Epithelial cell of prostate (primary cell): ENCODE measurements around the gene C2CD5.
"Not testable (repeated sequence)": the region's sequence is repeated elsewhere in the genome, so short reads cannot be mapped to it uniquely, and the experiment has no call there.

Experiments
- DNase-seq: peaks from one replicate; pipeline ENCODE4 v3.0.0-alpha.2; 2011; ENCODE audit warnings: low read depth, low spot score
- H3K27ac ChIP-seq: fragments of 450-650 bp; 2 replicates; pipeline ENCODE4 v1.5.1; 2017; ENCODE audit warnings: mild to moderate bottlenecking

C2CD5 gene

GRCh38 chr12:22487683-22488082 is 56.7 kb downstream of the C2CD5 start:
- not testable (repeated sequence) for DNase-seq, H3K27ac ChIP-seq

DNA sequence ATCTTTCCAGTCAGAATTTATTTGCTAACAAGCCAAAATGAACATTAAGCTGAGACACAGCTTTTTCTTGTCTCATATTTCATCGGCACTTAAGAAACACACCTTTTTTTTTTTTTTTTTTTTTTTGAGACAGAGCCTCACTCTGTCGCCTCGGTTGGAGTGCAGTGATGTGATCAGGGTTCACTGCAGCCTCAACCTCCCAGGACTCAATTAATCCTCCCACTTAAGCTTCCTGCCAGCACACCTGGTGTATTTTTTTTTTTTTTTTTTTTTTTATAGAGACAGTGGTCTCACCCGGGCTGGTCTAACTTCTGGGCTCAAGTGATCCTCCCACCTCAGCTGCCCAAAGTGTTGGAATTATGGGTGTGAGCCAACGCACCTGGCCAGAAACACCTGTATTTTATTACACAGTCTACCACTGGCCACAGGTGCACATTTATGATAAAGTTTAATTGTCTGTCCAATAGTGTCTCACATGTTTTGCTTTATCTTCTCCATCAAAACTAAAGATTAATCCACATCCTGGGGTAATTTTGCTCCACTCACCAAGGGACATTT is 62.7 kb downstream of the C2CD5 start:
- no peak for DNase-seq
- no peak overlapping the region for H3K27ac ChIP-seq

DNA sequence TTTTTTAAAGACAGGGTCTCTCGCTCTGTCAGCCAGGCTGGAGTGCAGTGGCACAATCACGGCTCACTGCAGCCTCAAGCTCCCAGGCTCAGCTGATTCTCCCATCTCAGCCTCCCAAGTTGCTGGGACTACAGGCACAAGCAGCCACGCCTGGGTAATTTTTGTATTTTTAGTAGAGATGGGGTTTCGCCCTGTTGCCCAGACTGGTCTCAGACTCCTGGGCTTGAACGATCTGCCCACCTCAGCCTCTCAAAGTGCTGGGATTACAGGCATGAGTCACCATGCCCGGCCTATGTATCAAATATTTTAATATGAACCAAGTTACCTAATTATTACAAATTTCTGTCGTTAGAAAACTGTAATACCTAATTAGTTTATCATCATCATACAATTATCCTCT is 63.5 kb downstream of the C2CD5 start:
- DNase-seq, H3K27ac ChIP-seq: not testable (repeated sequence)

- DNase-seq, result no peak
- H3K27ac ChIP-seq, result no peak overlapping the region
These were observed 64.3 kb downstream of the C2CD5 start for GRCh38 chr12:22480016-22480415.

- H3K27ac ChIP-seq, result no peak overlapping the region
- DNase-seq, result no peak
These were observed 66.5 kb downstream of the C2CD5 start for GRCh38 chr12:22477894-22478287.

DNA sequence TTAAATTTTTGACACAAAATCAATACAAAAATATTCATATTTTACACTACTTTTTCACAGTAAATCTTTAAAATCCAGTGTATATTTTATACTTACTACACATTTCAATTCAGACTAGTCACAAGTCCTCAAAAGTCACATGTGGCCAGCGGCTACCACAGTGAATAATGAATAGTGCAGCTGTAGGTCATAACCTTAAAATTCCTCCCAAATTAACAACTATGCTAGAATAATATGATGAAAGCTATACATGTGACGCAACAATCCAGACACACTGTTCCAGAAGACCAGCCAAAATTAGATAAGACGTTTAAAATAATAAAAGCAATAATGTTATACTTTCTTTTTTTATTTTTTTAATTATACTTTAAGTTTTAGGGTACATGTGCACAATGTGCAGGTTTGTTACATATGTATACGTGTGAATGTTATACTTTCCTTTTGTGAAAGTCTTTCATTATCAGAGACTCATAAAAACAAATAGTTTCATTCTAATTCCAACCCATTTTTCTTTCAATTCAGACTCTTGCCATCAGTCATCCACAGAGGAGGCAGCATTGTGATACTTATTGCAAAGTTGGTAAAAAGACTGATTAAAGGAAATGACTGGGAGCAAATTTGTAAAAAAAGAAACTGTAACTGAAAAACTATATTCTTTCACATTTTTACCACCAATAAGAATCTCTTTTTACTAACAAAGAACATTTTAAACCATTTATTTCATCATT is 67.0 kb downstream of the C2CD5 start:
- H3K27ac ChIP-seq, result no peak overlapping the region
- DNase-seq, result no peak

DNA sequence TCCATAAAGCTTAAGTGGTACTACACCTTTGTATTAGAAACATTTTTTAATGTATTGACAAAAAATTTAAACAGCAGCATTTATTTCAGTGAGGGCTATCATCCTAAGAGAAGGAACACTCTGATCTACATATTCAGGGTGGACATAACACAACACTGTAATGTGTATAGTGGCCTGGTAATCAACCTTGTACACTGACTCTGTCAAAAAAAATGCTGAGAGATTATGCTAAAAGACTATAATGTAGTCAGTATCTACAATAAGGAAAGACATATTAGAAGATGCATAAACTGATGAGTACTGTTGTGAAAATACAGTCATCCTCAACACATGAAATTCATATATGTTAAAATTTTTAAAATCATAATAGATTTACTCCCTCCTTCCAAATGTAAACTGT is 68.2 kb downstream of the C2CD5 start:
- H3K27ac ChIP-seq, result no peak overlapping the region
- no peak for DNase-seq

DNA sequence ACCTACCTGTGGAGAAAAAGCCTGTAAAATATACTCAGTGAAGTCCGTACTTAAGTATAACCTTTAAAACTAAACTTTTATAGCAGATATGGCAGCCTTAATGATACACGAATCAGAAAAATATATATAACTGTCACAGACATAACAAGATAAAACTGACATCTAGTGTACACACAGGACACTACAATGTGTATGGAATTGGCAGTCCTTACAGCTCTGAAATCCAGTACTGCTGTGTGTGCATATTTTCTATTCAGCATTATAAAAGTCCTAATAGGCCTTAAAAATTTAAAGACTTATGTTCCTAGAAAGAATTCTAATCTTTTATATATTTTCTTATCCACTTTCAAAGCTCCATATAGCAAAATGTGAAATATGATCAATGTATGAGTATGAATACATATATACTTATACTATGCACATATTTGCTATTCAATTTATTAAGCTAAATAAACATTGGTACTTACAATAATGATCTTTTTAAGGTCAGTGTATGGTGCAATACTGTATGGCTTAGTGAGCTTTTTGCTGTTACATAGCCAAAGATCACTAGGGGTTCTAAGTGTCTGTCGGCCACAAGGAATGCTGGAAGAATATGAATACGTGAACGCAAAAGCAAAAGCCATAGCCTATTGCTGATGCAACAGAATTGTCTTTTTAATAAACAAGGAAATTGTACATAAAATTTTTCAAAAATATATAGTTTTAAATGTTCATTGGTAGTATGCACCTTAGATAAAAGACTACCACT is 69.2 kb downstream of the C2CD5 start:
- no peak overlapping the region for H3K27ac ChIP-seq
- no peak for DNase-seq

DNA sequence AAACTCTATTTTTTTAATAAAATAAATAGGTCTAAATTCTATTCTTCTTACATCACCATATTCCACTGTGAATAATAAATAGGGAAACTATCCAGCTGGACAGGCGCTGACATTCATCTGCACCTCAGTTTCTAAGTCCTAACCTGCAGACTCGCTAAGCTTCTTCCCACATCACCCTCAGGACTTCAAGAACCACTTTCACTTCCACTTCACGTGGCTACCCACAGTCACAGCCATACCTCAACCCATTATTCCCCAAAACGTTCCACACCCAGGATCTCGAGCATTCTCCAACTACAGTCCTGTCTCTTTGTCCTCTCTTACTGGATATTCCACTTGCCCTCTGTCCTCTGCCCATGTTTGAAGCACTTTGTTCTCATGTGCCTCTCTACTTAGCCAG is 71.1 kb downstream of the C2CD5 start:
- no peak for DNase-seq

GRCh38 chr12:22467190-22467589 is 77.2 kb downstream of the C2CD5 start:
- DNase-seq, result no peak
- no peak overlapping the region for H3K27ac ChIP-seq

More for the DNA sequence above, 71.1 kb downstream of the C2CD5 start:
- H3K27ac ChIP-seq, result no peak overlapping the region

- no peak for DNase-seq
- no peak overlapping the region for H3K27ac ChIP-seq
These were observed 81.0 kb downstream of the C2CD5 start for GRCh38 chr12:22463306-22463705.

GRCh38 chr12:22461786-22462185 is 82.6 kb downstream of the C2CD5 start:
- no peak overlapping the region for H3K27ac ChIP-seq
- no peak for DNase-seq

- no peak overlapping the region for H3K27ac ChIP-seq
- no peak for DNase-seq
These were observed 84.4 kb downstream of the C2CD5 start for GRCh38 chr12:22459838-22460490.

DNA sequence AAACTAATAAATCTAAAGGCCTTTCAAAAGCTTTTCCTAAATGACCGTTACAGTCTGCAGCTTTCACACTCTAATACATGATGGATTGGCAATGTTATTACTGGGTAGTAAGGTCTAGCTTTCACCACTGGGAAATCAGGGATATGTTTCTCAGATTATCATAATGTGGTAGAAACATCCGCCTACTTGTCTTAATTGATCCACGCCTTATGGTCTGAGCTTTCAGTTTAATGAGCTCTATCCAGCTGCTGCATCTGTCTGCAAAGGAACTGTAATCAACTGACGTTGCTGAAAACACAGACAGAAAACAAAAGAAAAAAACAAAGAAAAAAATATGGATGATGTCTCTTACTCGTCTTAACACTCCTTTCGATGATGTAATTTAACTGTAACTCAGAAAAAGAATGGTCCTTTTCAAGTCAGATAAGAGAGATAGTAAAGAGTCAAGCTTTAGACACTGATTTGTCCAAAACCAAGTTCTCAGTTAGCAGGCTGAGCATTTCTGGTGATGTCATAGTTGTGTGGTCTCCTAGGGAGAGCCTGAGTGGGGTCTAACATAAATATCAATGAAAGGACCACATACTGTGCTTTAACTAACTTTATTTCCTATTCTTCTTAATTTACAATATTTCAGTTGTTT is 85.9 kb downstream of the C2CD5 start:
- DNase-seq, result no peak
- H3K27ac ChIP-seq, result no peak overlapping the region

DNA sequence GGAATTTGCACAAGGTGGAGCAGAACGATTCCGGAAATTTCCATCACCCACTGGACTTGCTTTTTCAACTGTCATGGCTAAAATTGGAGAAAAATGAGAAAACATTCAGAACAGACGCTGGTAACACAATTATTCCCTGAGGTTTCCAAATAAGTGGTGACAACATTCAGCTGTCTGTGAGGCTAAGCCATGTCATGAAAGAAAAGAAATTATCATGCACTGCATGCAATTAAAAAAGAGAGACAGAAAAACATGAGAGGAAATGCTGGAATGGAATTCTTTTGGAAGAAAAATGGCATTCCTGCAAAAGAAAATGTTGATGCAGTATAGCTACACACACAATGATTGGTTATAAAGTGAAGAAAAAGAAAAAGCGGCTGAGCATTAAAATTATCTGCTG is 87.3 kb downstream of the C2CD5 start:
- no peak overlapping the region for H3K27ac ChIP-seq
- DNase-seq, result no peak

- no peak overlapping the region for H3K27ac ChIP-seq
These were observed 90.8 kb downstream of the C2CD5 start for GRCh38 chr12:22453511-22453910.

GRCh38 chr12:22447223-22447622 is 97.1 kb downstream of the C2CD5 start:
- H3K27ac ChIP-seq, result no peak overlapping the region
- DNase-seq, result no peak

More at GRCh38 chr12:22453511-22453910, 90.8 kb downstream of the C2CD5 start:
- DNase-seq, result no peak

GRCh38 chr12:22444317-22444665 is 100.1 kb downstream of the C2CD5 start:
- DNase-seq, result not testable (repeated sequence)

DNA sequence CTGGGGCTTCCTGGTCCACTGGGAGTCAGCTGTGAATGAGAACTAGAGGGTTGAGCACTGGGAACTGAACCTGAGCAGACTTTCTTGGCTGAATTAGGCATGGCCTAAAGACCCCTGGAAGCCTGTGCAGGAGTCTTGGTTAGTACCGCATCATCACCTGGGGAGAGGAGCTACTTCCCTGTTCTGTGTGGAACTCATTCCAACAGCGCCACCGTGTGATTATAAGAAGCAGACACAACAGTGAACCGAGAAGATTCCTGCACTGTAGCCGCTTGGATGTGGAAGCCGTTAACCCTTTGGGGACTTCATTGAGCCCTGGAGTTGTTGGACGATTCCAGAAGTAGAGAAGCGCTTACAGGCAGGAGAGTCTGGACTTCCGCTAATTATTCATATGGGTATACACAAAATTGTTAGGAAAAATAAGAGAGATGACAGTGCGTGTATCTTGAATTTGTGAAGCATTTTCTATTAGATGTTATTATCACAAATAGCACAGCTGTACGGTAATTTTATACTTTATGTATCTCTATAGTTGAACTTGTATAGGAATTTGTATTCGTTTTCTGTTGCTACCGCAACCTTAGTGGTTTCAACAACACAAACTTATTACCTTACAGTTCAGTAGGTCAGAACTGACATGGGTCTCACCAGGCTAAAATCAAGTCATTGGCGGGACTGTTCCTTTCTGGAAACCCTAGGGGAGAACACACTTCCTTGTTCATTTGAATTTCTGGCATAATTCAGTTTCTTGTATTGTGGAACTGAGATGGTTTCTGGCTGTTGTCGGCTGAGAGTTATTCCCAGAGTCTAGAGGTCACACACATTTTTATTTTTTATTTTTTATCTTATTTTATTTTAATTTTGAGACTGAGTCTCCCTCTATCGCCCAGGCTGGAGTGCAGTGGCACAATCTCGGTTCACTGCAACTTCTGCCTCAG is 100.7 kb downstream of the C2CD5 start:
- peak; percentile 16 for DNase-seq
- H3K27ac ChIP-seq, result no peak overlapping the region

More at GRCh38 chr12:22444317-22444665, 100.1 kb downstream of the C2CD5 start:
- not testable (repeated sequence) for H3K27ac ChIP-seq
